Nephron progenitor cell (in vitro differentiated cells): ENCODE data around the gene GDF7.
A peak's percentile ranks its signal among the peaks of the same experiment; 100 is the strongest.

Source experiments
- DNase-seq: peaks from one replicate; pipeline ENCODE4 v3.0.0; 2021
- H3K27ac Mint-ChIP-seq: 2 replicates; pipeline ENCODE4 v1.8.0; 2021; ENCODE audit warnings: mild to moderate bottlenecking, moderate library complexity, mixed read lengths
- H3K27me3 Mint-ChIP-seq: 2 replicates; pipeline ENCODE4 v1.8.0; 2021; ENCODE audit warnings: mild to moderate bottlenecking, low read depth, mixed read lengths; ENCODE audit not compliant: poor library complexity
- H3K36me3 Mint-ChIP-seq: 2 replicates; pipeline ENCODE4 v1.8.0; 2021; ENCODE audit warnings: low read depth, mixed read lengths
- H3K4me1 Mint-ChIP-seq: 2 replicates; pipeline ENCODE4 v1.8.0; 2021; ENCODE audit warnings: mixed read lengths
- H3K4me3 Mint-ChIP-seq: 2 replicates; pipeline ENCODE4 v1.8.0; 2021; ENCODE audit warnings: mild to moderate bottlenecking, moderate library complexity, mixed read lengths
- H3K9me3 Mint-ChIP-seq: 2 replicates; pipeline ENCODE4 v1.8.0; 2021; ENCODE audit warnings: mild to moderate bottlenecking, moderate library complexity, mixed read lengths
- CTCF ChIP-seq: fragments of 200-600 bp; sonication (generic); IDR thresholded peaks from 2 replicates; pipeline ENCODE4 v1.5.0; 2021; ENCODE audit warnings: antibody characterized with exemption

The GDF7 gene

GRCh38 chr2:20648206-20648605 is 18.7 kb upstream of the GDF7 start:
- H3K4me3 Mint-ChIP-seq: peak overlapping the region; percentile 41
- TF ChIP-seq CTCF: no peak

GRCh38 chr2:20648831-20649230 is 18.1 kb upstream of the GDF7 start:
- Mint-ChIP-seq H3K4me1 (peaks cover 48% of the 10 kb centered on the region), H3K27ac (no peak overlapping the region), H3K36me3 (no peaks in the 10 kb centered on the region), H3K9me3 (no peaks in the 10 kb centered on the region), H3K27me3 (peaks cover 22% of the 10 kb centered on the region), H3K4me3 (peak overlapping the region; percentile 83)
- no peak for DNase-seq
- TF ChIP-seq CTCF: no peak

More at GRCh38 chr2:20648206-20648605, 18.7 kb upstream of the GDF7 start:
- Mint-ChIP-seq H3K27ac (peak overlapping the region; percentile 23), H3K36me3 (no peaks in the 10 kb centered on the region), H3K27me3 (peaks cover 22% of the 10 kb centered on the region), H3K4me1 (peaks cover 48% of the 10 kb centered on the region), H3K9me3 (no peaks in the 10 kb centered on the region)
- DNase-seq: no peak

GRCh38 chr2:20649576-20649975 is 17.4 kb upstream of the GDF7 start:
- TF ChIP-seq CTCF: no peak
- H3K27ac Mint-ChIP-seq: peak overlapping the region; percentile 27
- H3K9me3 Mint-ChIP-seq: no peaks in the 10 kb centered on the region
- DNase-seq: no peak
- peaks cover 18% of the 10 kb centered on the region for H3K27me3 Mint-ChIP-seq
- peak overlapping the region; percentile 83 for H3K4me3 Mint-ChIP-seq
- no peaks in the 10 kb centered on the region for H3K36me3 Mint-ChIP-seq
- peaks cover 48% of the 10 kb centered on the region for H3K4me1 Mint-ChIP-seq

GRCh38 chr2:20649976-20650375 is 17.0 kb upstream of the GDF7 start:
- Mint-ChIP-seq H3K9me3 (no peaks in the 10 kb centered on the region), H3K4me1 (peaks cover 48% of the 10 kb centered on the region), H3K27me3 (peaks cover 18% of the 10 kb centered on the region), H3K4me3 (peak overlapping the region; percentile 83), H3K27ac (no peak overlapping the region), H3K36me3 (no peaks in the 10 kb centered on the region)
- no peak for TF ChIP-seq CTCF
- no peak for DNase-seq

- DNase-seq: no peak
- Mint-ChIP-seq H3K4me3 (peak overlapping the region; percentile 83), H3K36me3 (no peaks in the 10 kb centered on the region), H3K27ac (no peak overlapping the region), H3K9me3 (no peaks in the 10 kb centered on the region), H3K4me1 (peaks cover 48% of the 10 kb centered on the region), H3K27me3 (peaks cover 21% of the 10 kb centered on the region)
- no peak for TF ChIP-seq CTCF
Observed at GRCh38 chr2:20650393-20650876, 16.5 kb upstream of the GDF7 start.
